Measurements from ENCODE around the gene CREB3L1.

The CREB3L1 gene

GRCh38 chr11:46367916-46368267 lies 90.4 kb downstream of the CREB3L1 start:
- no peak for DNase-seq

- peak; percentile 44 for DNase-seq
Measured at GRCh38 chr11:46369458-46370152, 92.1 kb downstream of the CREB3L1 start.

- DNase-seq: no peak
Measured at GRCh38 chr11:46370253-46370652, 92.8 kb downstream of the CREB3L1 start.

Measured in activated gamma-delta T cell treated with Interleukin-2 at 50 U/mL for 16 hours (primary cell).